Prostate gland (tissue), 2 donors: ENCODE data around the gene IL36RN. TPM values are rescaled to one million over a fixed set of nuclear protein-coding genes. Genes with fewer than 3 reads are reported as not detected.

Experiments used
- DNase-seq: peaks from one replicate; pipeline ENCODE4 v3.0.0-alpha.2; 2019; ENCODE audit warnings: low spot score
- H3K27ac ChIP-seq, 2 donors: fragments of 200-600 bp; sonication (generic); 2 replicates each; pipeline ENCODE4 v1.5.1; 2017 to 2019
- H3K27me3 ChIP-seq: fragments of 200-600 bp; sonication (generic); replicated peaks from 2 replicates; pipeline ENCODE4 v1.5.1; 2019; ENCODE audit not compliant: insufficient read depth
- H3K36me3 ChIP-seq, 2 donors: fragments of 200-600 bp; sonication (generic); 1 replicate in 1 of 2; 2 replicates in 1 of 2; pipeline versions ENCODE4 v1.5.1 to v1.8.1; 2017 to 2019
- H3K4me1 ChIP-seq: fragments of 200-600 bp; sonication (generic); replicated peaks from 2 replicates; pipeline ENCODE4 v1.5.1; 2019
- H3K4me3 ChIP-seq, 2 donors: fragments of 200-600 bp; sonication (generic); 2 replicates each; pipeline ENCODE4 v1.5.1; 2017 to 2019
- H3K9me3 ChIP-seq: fragments of 200-600 bp; sonication (generic); 2 replicates; pipeline ENCODE4 v1.5.1; 2017
- CTCF ChIP-seq, 4 experiments: fragments of 200-600 bp in 2 of 4; fragments of 450-650 bp in 2 of 4; sonication (generic) in 2 of 4; IDR thresholded peaks; 1 replicate in 3 of 4; 2 replicates in 1 of 4; pipeline ENCODE4 v1.5.1; 2016 to 2019; ENCODE audit warnings: antibody characterized with exemption in 4 of 4, mild to moderate bottlenecking in 2 of 4, moderate library complexity in 2 of 4
- POLR2A ChIP-seq: fragments of 450-650 bp; IDR thresholded peaks from one replicate; pipeline ENCODE4 v1.6.1; 2016; ENCODE audit warnings: antibody characterized with exemption, mild to moderate bottlenecking
- POLR2AphosphoS5 ChIP-seq: sonication (generic); formaldehyde crosslinking; IDR thresholded peaks from one replicate; pipeline ENCODE4 v1.6.1; 2017; ENCODE audit warnings: antibody characterized with exemption
- WGBS: methylation state at CpG from one replicate; pipeline ENCODE4 v1.1.5; 2018; 5-methylcytosine and 5-hydroxymethylcytosine counted together
- intact Hi-C: fragments of 100-400 bp; cut with DNase I; formaldehyde crosslinking; loops from one replicate; pipeline ENCODE4 v1.14.2; 2022
- small RNA-seq, 2 donors: library from RNA; depleted of rRNA; stranded (forward); fragments of <200 nt; gene quantifications; one replicate each; pipeline ENCODE3, GENCODE V24; 2016
- total RNA-seq, 2 donors: library from RNA; depleted of rRNA; stranded (reverse); fragments of >200 nt; gene quantifications; one replicate each; pipeline ENCODE4 v1.1.0, GENCODE V29; 2016

IL36RN gene
- total RNA-seq, 2 donors from 2014 or later, result not detected

- Histone ChIP-seq H3K9me3 (no peaks in the 10 kb centered on the region), H3K36me3 (no peaks in the 10 kb centered on the region), H3K4me3 (no peak overlapping the region), H3K27me3 (peaks cover 2% of the 10 kb centered on the region), H3K27ac (no peak overlapping the region), H3K4me1 (no peaks in the 10 kb centered on the region)
- intact Hi-C loops, result no loop called here
- TF ChIP-seq POLR2A (no peak), POLR2AphosphoS5 (no peak), CTCF (IDR thresholded peaks at IDR 0.05) (no peak)
- 63% methylated on average over 6 of the region's 6 CpGs for WGBS
- DNase-seq, result no peak
Observed at GRCh38 chr2:113111823-113112287, 52.9 kb downstream of the IL36RN start.

- H3K27ac ChIP-seq, result no peak overlapping the region
- H3K4me3 ChIP-seq, result no peak overlapping the region
- no peaks in the 10 kb centered on the region for H3K4me1 ChIP-seq
- TF ChIP-seq POLR2AphosphoS5, result no peak
- TF ChIP-seq CTCF (IDR thresholded peaks at IDR 0.05), result no peak
- TF ChIP-seq POLR2A, result no peak
- DNase-seq, result no peak
- H3K9me3 ChIP-seq, result no peaks in the 10 kb centered on the region
- WGBS, result 85% methylated on average over 8 of the region's 8 CpGs
- no peaks in the 10 kb centered on the region for H3K36me3 ChIP-seq
- peaks cover 2% of the 10 kb centered on the region for H3K27me3 ChIP-seq
- intact Hi-C loops, result no loop called here
Observed at GRCh38 chr2:113112441-113112840, 53.4 kb downstream of the IL36RN start.

- Histone ChIP-seq H3K9me3 (no peaks in the 10 kb centered on the region), H3K4me1 (no peaks in the 10 kb centered on the region), H3K27ac (no peak overlapping the region), H3K36me3 (no peaks in the 10 kb centered on the region), H3K4me3 (no peak overlapping the region), H3K27me3 (peaks cover 2% of the 10 kb centered on the region)
- intact Hi-C loops, result no loop called here
- no peak for DNase-seq
- TF ChIP-seq POLR2A, result no peak
- no peak for TF ChIP-seq CTCF (IDR thresholded peaks at IDR 0.05)
- no peak for TF ChIP-seq POLR2AphosphoS5
- WGBS, result 79% methylated on average over 6 of the region's 6 CpGs
Observed at GRCh38 chr2:113112871-113113270, 53.9 kb downstream of the IL36RN start.

GRCh38 chr2:113113807-113114206, 54.8 kb downstream of the IL36RN start:
- H3K27me3 ChIP-seq, result no peaks in the 10 kb centered on the region
- no peaks in the 10 kb centered on the region for H3K9me3 ChIP-seq
- peaks cover 2% of the 10 kb centered on the region for H3K4me1 ChIP-seq
- 32% methylated on average over 3 of the region's 3 CpGs for WGBS
- peak overlapping the region; percentile 14 to 28 for H3K27ac ChIP-seq
- DNase-seq, result peak; percentile 34
- H3K36me3 ChIP-seq, result no peaks in the 10 kb centered on the region
- intact Hi-C loops, result no loop called here
- H3K4me3 ChIP-seq, result no peak overlapping the region
- TF ChIP-seq POLR2A, result no peak
- no peak for TF ChIP-seq CTCF (IDR thresholded peaks at IDR 0.05)
- peak; percentile 62 for TF ChIP-seq POLR2AphosphoS5

Small RNA genes within 50 kb of the gene (small RNA-seq; reads per million reads assigned to genes)
- 0 reads per million in 2 donors for gene RNU6-1180P

Other genes with a start within 250 kb of the IL36RN start
- not detected for gene IL1B, start 222.4 kb upstream of the IL36RN start, total RNA-seq
- 1 to 10 TPM in 1 of 2 donors, not detected in 1; 1.4 TPM for gene IL37, start 148.0 kb upstream of the IL36RN start, total RNA-seq
- gene IL36G, start 81.2 kb upstream of the IL36RN start, total RNA-seq, result not detected
- gene IL36A, start 53.7 kb upstream of the IL36RN start, total RNA-seq, result not detected
- gene IL36B, start 6.3 kb upstream of the IL36RN start, total RNA-seq, result not detected
- gene IL1F10, start 8.8 kb downstream of the IL36RN start, total RNA-seq, result not detected
- 1 to 10 TPM; 3.7 to 4.4 TPM for gene IL1RN, start 68.4 kb downstream of the IL36RN start, total RNA-seq
- gene PSD4, start 114.8 kb downstream of the IL36RN start, total RNA-seq, result 100 to 1,000 TPM; 139 to 221 TPM
- gene PAX8, start 219.7 kb downstream of the IL36RN start, total RNA-seq, result 1 to 10 TPM; 1.0 to 3.8 TPM